GM12801 (cell line): Measurements from ENCODE around the gene LSP1.

Experiments
- CTCF ChIP-seq: IDR thresholded peaks from one replicate; pipeline ENCODE4 v1.5.1; 2011; ENCODE audit warnings: control low read depth; ENCODE audit not compliant: insufficient read length; ENCODE audit errors: extremely low read depth

Gene LSP1

GRCh38 chr11:1831338-1832210, 21.3 kb upstream of the LSP1 start:
- TF ChIP-seq CTCF, result no peak

- TF ChIP-seq CTCF, result no peak
Observed at GRCh38 chr11:1832211-1832919, 20.5 kb upstream of the LSP1 start.

- TF ChIP-seq CTCF, result no peak
Observed at GRCh38 chr11:1832920-1833295, 20.0 kb upstream of the LSP1 start.

GRCh38 chr11:1834062-1834610, 18.7 kb upstream of the LSP1 start:
- no peak for TF ChIP-seq CTCF

- TF ChIP-seq CTCF, result no peak
Observed at GRCh38 chr11:1834779-1835670, 17.9 kb upstream of the LSP1 start, which contains the start of gene SYT8. SYT8 (plus strand) TSS chr11:1834990; CDS start chr11:1835106, 116 bp downstream.

- TF ChIP-seq CTCF, result no peak
Observed at GRCh38 chr11:1835671-1836010, 17.2 kb upstream of the LSP1 start.
